A673 (cell line): ENCODE results near the gene MYBPHL.

ENCODE experiments used
- CTCF ChIP-seq: fragments of 300-800, 200-600 bp; sonication (generic); conservative IDR thresholded peaks from 2 replicates; pipeline ENCODE4 v1.5.1; 2017; ENCODE audit warnings: low read depth, mild to moderate bottlenecking, antibody characterized with exemption, low read length, moderate library complexity, mixed read lengths
- EZH2 ChIP-seq: fragments of 200-600 bp; sonication (generic); IDR thresholded peaks from 2 replicates; pipeline ENCODE4 v1.6.1; 2017; ENCODE audit warnings: borderline replicate concordance, low read depth, mild to moderate bottlenecking, mixed read lengths, antibody characterized with exemption, low read length; ENCODE audit not compliant: poor library complexity, severe bottlenecking

- TF ChIP-seq EZH2, result no peak
- TF ChIP-seq CTCF, result peak; percentile 56
Measured at GRCh38 chr1:109282952-109283747, 23.7 kb downstream of the MYBPHL start, which contains the start of gene PSRC1.
